Endothelial cell (in vitro differentiated cells): Measurements from ENCODE around the gene CHCHD3. TPM values are rescaled to one million over a fixed set of nuclear protein-coding genes. Genes with fewer than 3 reads are reported as not detected.
A peak's percentile ranks its signal among the peaks of the same experiment; 100 is the strongest.

Experiments used
- DNase-seq: peaks from one replicate; pipeline ENCODE4 v3.0.0; 2021; ENCODE audit warnings: low spot score
- H3K27ac Mint-ChIP-seq: one replicate; pipeline ENCODE4 v1.8.0; 2021; ENCODE audit warnings: mixed read lengths, inconsistent platforms; ENCODE audit not compliant: unreplicated experiment
- H3K27me3 Mint-ChIP-seq: one replicate; pipeline ENCODE4 v1.8.0; 2021; ENCODE audit warnings: mild to moderate bottlenecking, moderate library complexity, mixed read lengths, inconsistent platforms; ENCODE audit not compliant: unreplicated experiment
- H3K36me3 Mint-ChIP-seq: one replicate; pipeline ENCODE4 v1.8.0; 2021; ENCODE audit warnings: mild to moderate bottlenecking, low read depth, mixed read lengths, inconsistent platforms; ENCODE audit not compliant: unreplicated experiment
- H3K4me1 Mint-ChIP-seq: one replicate; pipeline ENCODE4 v1.8.0; 2021; ENCODE audit warnings: mild to moderate bottlenecking, mixed read lengths, inconsistent platforms; ENCODE audit not compliant: unreplicated experiment
- H3K4me3 Mint-ChIP-seq: one replicate; pipeline ENCODE4 v1.8.0; 2021; ENCODE audit warnings: mild to moderate bottlenecking, mixed read lengths, inconsistent platforms; ENCODE audit not compliant: unreplicated experiment
- H3K9me3 Mint-ChIP-seq: one replicate; pipeline ENCODE4 v1.8.0; 2021; ENCODE audit warnings: mixed read lengths, inconsistent platforms; ENCODE audit not compliant: unreplicated experiment
- CTCF ChIP-seq: fragments of 200-600 bp; sonication (generic); IDR thresholded peaks from one replicate; pipeline ENCODE4 v1.5.0; 2021; ENCODE audit warnings: antibody characterized with exemption; ENCODE audit not compliant: unreplicated experiment
- total RNA-seq: library from RNA; stranded (reverse); fragmentation: NEBNext Ultra II Directional; extraction: Animal tissue kit (Norgen Biotek cat#: 25700); gene quantifications from one replicate; pipeline ENCODE4 v1.2.1, GENCODE V29; 2021; ENCODE audit not compliant: unreplicated experiment

The CHCHD3 gene
- total RNA-seq, 1 donor from 2014 or later: 55.6 TPM

DNA sequence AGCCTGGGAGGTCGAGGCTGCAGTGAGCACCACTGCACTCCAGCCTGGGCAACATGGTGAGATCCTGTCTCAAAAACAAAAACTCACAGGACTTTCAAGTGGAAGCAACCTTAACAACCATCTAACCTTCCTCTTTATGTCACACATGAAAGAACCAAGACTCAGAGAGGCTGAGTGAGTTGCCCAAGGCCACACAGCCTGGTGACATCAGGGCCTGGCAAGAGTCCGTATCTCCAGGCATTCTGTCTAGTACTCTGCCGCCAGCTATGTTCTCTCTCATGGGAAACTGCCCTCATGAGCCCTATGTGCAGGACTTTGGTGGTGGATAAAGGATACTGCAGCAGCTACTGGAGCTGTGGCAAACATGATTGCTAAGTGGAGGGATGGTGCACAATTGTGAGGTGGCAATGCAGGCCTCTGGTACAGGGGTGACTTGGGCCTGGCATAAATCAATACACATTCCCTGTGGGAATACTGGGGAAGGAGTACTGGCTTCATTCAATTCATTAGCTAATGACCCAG, 10.1 kb upstream of the CHCHD3 start:
- no peak for DNase-seq
- H3K27me3 Mint-ChIP-seq: no peaks in the 10 kb centered on the region
- no peak overlapping the region for H3K27ac Mint-ChIP-seq
- no peak overlapping the region for H3K4me3 Mint-ChIP-seq
- no peaks in the 10 kb centered on the region for H3K4me1 Mint-ChIP-seq
- no peak for TF ChIP-seq CTCF
- H3K9me3 Mint-ChIP-seq: no peaks in the 10 kb centered on the region
- no peaks in the 10 kb centered on the region for H3K36me3 Mint-ChIP-seq

- Mint-ChIP-seq H3K4me1 (peaks cover 4% of the 10 kb centered on the region), H3K27ac (peak overlapping the region; percentile 94), H3K27me3 (peaks cover 2% of the 10 kb centered on the region), H3K4me3 (peak overlapping the region; percentile 96), H3K36me3 (no peaks in the 10 kb centered on the region), H3K9me3 (no peaks in the 10 kb centered on the region)
- DNase-seq: no peak
- no peak for TF ChIP-seq CTCF
These were observed 488 bp upstream of the CHCHD3 start for GRCh38 chr7:133082390-133082766.

DNA sequence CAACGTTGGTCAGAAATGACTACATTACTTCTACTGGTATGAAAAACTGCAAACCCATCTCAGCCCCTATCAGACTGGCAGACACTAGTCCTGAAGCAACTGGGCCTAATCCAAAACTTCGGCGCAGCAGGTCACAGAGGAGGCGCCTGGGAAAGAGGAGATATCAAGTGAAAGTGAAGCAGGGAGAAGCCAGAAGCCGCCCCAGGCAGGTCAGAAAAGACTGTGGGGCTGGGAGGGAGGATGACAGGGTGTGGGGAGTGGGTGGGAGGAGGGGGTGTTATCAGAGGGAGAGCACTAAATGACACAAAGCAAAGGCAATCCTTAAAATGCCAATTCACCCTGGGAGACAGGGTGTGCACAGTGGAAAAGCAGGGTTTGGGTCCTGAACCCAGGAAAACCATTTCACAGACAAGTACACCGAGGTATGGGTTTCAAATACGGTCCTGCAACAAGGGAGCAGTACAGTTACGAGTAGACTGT, 731 bp downstream of the CHCHD3 start:
- peak overlapping the region; percentile 96 for H3K4me3 Mint-ChIP-seq
- H3K27me3 Mint-ChIP-seq: peaks cover 2% of the 10 kb centered on the region
- no peaks in the 10 kb centered on the region for H3K9me3 Mint-ChIP-seq
- no peak for TF ChIP-seq CTCF
- peaks cover 10% of the 10 kb centered on the region for H3K4me1 Mint-ChIP-seq
- no peaks in the 10 kb centered on the region for H3K36me3 Mint-ChIP-seq
- no peak for DNase-seq
- H3K27ac Mint-ChIP-seq: peak overlapping the region; percentile 94

- no peak for TF ChIP-seq CTCF
- DNase-seq: no peak
- Mint-ChIP-seq H3K9me3 (no peaks in the 10 kb centered on the region), H3K4me1 (peaks cover 10% of the 10 kb centered on the region), H3K36me3 (no peaks in the 10 kb centered on the region), H3K27me3 (peaks cover 2% of the 10 kb centered on the region), H3K27ac (no peak overlapping the region), H3K4me3 (no peak overlapping the region)
These were observed 2.6 kb downstream of the CHCHD3 start for GRCh38 chr7:133079296-133079695.

- no peak for TF ChIP-seq CTCF
- peaks cover 16% of the 10 kb centered on the region for H3K4me1 Mint-ChIP-seq
- H3K4me3 Mint-ChIP-seq: no peak overlapping the region
- no peaks in the 10 kb centered on the region for H3K9me3 Mint-ChIP-seq
- H3K27ac Mint-ChIP-seq: no peak overlapping the region
- no peaks in the 10 kb centered on the region for H3K36me3 Mint-ChIP-seq
- no peak for DNase-seq
- H3K27me3 Mint-ChIP-seq: peaks cover 6% of the 10 kb centered on the region
These were observed 4.5 kb downstream of the CHCHD3 start for GRCh38 chr7:133077394-133077793.
